GM18499 (cell line): ENCODE measurements around the gene ATF6B.
"Not testable (repeated sequence)": the region's sequence is repeated elsewhere in the genome, so short reads cannot be mapped to it uniquely, and the experiment has no call there.

Source experiments
- ATAC-seq: cut with Tn5 transposase; IDR thresholded peaks from one replicate; pipeline ENCODE4 v1.9.1; 2021; ENCODE audit warnings: moderate number of reproducible peaks; ENCODE audit not compliant: insufficient read depth, unreplicated experiment

Gene ATF6B

GRCh38 chr6:32085759-32086459 lies 42.1 kb downstream of the ATF6B start:
- ATAC-seq: no peak

DNA sequence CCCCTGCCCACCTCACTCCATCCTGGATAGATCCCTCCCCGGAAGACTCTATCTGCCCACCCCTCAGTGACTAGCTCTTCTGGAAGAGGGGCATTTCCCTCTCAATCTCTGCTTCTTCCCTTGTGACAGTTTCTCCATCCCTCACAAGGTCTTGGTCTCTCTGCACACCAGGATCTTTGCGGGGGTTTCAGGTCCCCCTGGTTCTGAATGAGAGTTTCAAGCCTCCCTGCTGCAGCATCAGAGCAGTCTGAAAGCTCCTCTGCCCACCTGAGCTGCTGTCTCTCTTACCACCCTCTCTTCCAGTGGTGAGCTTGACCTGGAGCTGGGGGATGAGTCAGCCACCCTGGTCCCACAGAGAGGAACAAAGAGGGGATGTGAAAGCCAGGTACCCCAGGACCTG lies 43.3 kb downstream of the ATF6B start:
- no peak for ATAC-seq

DNA sequence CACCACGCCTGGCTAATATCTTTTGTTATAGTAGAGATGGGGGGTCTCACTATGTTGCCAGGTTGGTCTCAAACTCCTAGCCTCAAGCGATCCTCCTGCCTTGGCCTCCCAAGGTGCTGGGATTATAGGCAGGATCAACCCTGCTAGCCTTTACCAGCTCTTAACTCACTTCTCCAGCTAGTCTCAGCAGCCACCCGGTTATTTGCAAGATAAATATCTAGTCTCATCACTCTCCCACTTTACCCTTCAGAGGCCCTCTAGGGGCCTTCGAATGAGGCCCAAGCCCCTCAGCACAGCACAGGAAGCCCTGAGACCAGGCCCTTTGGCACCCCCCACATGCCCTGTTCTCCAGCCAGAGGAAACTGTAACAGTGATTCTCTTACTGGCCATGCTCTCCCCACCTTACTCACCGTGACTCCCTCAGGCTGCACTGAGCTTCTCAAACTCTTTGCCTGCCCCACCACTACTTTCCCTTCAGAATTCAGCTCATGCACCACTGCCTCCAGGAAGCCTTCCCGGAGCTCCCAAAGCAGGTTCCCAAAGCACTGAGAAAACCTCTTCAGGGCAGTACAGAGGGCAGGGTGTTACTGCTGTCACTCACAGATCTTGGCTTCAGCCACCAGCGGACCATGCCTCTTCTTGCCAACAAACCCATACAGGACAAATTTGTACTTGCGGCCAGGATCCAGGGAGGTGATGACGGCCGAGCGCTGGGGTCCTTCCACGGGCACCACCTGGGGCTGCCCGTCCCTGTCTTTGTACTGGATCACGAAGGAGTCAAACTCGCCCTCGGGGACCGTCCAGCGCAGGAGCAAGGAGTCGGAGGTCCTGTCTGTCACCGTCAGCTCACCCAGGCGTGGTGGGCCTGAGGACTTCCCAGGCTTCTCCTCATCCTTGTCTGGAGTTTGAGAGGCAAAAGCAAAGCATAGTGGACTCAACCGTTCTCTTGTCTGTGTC lies 44.0 kb downstream of the ATF6B start:
- ATAC-seq: no peak

DNA sequence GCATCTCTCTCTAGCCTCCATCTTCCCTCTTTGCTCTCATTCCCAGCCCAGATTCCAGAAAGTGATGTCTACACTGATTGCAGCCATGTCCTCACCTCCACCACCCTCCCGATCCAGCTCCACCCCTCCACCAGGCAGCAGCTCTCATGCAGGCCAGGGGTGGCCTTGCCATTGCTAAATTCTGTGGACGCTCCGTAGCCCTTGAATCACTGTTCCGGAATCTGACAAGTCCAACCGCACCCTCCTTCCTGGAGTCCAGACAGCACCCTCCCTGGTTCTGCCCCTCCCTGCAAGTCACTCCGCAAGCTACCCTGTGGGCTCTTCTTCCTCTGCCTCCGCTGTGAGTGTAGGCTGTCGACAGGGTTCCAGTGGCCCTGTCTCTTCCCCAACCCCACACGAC lies 45.1 kb downstream of the ATF6B start:
- ATAC-seq: no peak

DNA sequence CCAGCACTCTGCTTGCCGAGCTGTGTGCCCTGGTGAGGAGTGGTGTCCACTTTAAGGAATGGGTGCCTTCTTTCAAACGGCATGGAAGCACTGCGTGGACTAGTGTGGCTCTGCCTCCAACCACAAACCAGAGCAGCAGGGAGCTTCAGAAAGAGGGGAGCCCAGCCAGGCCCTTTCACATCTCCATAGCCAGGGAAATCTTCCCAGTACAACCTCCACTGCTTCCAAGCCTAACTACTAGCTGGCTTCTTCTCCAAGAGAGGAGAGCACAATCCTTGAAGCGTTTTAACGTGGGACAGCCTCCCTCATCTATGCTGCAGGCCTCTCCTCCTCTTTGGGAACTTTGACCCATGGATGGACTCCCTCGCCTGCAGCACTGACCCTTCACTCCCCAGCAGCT lies 45.6 kb downstream of the ATF6B start:
- no peak for ATAC-seq

DNA sequence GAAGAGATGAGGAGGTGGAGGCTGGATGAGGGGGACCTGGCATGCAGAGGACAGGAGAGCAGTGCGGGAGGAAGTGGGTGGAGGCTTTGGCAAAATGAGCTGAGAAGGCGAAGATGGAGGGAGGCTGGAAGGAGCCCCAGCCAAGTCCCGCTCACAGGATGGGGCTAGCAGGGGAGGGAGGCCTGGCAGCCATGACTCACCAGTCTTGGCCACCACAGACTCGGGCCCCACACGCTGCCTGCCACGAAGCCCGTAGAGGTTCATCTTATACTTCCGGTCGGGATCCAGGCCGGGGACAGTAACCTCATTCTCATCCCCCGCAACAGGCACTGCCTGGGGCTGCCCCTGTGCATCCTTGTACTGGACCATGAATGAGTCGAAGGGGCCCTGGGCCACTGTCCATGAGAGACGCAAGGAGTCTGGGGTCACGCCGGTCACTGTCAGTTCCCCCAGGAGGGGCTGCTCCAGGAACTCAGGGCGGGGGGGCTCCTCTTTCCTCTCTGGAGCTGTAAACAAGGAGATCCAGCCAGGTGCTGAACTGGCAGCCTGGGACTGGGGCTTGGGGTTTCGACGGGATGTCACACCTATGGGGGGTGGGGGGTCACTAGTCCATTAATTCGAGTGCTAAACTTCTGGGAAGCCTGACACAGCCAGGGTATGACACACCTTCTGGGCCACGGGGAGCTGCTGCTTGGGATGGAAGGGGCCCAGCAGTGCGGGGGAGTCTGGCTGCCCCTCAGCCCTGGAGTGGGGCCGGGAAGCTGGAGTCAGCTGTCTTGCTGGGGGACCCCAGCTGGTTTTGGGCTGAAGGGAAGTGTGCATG lies 46.7 kb downstream of the ATF6B start:
- ATAC-seq: no peak

- ATAC-seq: no peak
These were observed 48.3 kb downstream of the ATF6B start for GRCh38 chr6:32079566-32080290.

- no peak for ATAC-seq
These were observed 51.7 kb downstream of the ATF6B start for GRCh38 chr6:32076321-32076809.

DNA sequence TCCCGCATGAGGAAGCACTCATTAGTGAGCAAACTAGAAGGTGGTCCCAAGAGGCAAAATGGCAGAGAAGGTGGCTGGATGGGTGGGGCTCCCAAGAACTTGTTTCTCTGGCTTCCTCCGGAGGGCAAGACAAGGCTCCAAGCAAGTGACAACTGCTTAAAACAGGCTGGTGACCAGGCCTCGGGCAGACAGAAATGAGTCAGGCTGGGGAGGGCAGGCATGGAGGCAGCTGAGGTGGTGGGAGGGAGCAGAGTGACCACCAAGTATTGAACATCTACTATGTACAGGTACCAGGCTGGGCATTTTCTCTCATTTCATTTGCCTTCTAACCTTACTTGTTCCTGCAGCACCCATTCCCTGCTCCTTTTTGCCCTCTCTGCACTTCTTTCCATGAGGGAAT lies 52.3 kb downstream of the ATF6B start:
- no peak for ATAC-seq

- ATAC-seq: no peak
These were observed 53.0 kb downstream of the ATF6B start for GRCh38 chr6:32074996-32075532.

GRCh38 chr6:32073613-32074012 lies 54.4 kb downstream of the ATF6B start:
- no peak for ATAC-seq

GRCh38 chr6:32073101-32073500 lies 54.9 kb downstream of the ATF6B start:
- ATAC-seq: no peak

DNA sequence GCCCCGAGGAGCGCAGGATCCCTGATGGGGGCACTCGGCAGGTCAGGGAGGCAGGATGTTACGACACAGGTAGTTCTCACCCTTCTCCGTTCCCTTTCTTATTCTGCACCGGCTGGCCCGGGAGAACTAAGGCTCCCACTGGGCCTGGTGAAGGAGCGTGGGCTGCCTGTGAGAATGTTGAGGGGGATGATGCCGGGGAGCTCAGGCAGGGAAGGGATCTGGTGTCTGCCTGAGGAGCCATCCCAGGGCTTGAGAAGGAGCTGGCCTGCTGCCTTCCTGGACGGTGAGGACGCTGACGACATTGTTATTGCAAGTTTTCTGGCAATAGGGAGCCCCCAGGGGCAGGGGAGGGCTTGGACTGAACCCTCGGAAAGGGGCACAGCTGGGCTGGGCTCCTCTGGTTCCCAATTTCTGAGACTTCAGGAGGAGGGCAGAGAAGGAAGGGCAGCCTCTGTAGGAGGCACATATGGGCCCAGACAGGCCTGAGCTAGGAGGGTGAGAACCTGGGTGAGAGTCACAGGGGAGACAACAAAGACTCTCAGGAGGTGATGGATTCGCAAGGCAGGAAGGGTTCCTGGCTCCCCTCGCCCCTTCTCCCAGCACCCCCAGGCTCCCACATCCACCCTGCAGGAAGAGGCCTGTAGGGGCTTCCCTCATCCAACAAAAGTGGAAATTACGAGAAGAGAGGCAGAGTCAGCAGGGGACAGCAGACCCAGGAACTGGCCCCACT lies 57.1 kb downstream of the ATF6B start:
- ATAC-seq: no peak

DNA sequence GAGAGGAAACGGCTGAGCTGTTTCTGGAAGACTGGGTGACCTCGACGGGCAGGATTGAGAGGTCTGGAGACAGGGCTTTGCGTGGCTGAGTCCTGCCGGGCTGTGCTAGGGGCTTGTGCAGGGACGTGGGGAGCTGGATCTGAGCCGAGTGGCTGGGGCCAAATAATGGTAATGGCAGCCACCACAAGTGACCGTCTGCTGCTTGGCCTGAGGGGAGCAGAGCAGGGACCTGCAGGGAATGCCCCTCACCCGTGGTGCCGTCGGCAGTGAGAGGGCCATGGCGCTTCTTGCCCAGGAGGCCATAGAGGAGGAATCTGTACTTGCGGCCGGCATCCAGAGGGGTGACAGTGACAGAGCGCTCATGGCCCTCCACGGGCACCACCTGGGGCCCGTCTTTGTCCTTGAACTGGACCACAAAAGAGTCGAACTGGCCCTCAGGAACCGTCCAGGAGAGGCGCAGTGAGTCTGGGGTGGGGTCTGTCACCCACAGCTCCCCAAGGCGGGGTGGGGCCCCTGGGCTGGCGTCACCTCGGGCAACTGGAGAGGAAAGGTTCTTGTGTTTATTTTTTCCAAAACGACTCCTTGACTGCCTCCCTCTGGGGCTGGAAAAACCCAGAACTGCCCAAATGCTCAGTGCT lies 58.0 kb downstream of the ATF6B start:
- ATAC-seq: no peak

GRCh38 chr6:32069460-32069859 lies 58.6 kb downstream of the ATF6B start:
- ATAC-seq: no peak

GRCh38 chr6:32068867-32069266 lies 59.2 kb downstream of the ATF6B start:
- ATAC-seq: no peak

- ATAC-seq: not testable (repeated sequence)
These were observed 59.7 kb downstream of the ATF6B start for GRCh38 chr6:32068315-32068714.

DNA sequence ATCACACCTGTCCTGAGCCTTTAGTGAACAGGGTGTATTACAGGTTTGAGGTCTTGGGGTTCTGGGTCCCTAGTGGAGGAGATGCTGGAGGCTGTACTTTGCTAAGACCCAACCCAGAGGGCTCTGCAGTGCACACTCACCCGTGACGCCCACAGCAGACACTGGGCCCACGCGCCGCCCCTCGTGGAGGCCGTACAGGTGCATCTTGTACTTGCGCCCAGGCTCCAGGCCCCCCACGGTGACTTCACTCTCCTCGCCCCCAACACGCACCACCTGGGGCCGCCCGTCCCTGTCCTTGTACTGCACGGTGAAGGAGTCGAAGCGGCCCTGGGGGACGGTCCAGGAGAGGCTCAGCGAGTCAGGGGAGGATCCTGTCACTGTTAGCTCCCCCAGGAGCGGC lies 60.5 kb downstream of the ATF6B start:
- not testable (repeated sequence) for ATAC-seq
